HepG2 (cell line): ENCODE data around the gene SF3A2. TPM values are rescaled to one million over a fixed set of nuclear protein-coding genes. Genes with fewer than 3 reads are reported as not detected.

ENCODE experiments used
- GATAD1 ChIP-seq: IDR thresholded peaks from 2 replicates; pipeline ENCODE4 v1.6.1; 2016; ENCODE audit warnings: missing genetic modification reagents, missing compliant biosample characterization
- GLI4 ChIP-seq: sonication (generic); formaldehyde crosslinking; IDR thresholded peaks from 2 replicates; pipeline ENCODE4 v1.5.1; 2020; ENCODE audit warnings: missing genetic modification reagents, mild to moderate bottlenecking, moderate library complexity, borderline replicate concordance
- GTF3A ChIP-seq: sonication (generic); formaldehyde crosslinking; conservative IDR thresholded peaks from 2 replicates; pipeline ENCODE4 v1.4.0; 2020; ENCODE audit warnings: mild to moderate bottlenecking, missing genetic modification reagents
- HES4 ChIP-seq: sonication (generic); formaldehyde crosslinking; IDR thresholded peaks from 2 replicates; pipeline ENCODE4 v1.9.0; 2021; ENCODE audit warnings: mild to moderate bottlenecking, missing genetic modification reagents, borderline replicate concordance
- ZBTB20 ChIP-seq: sonication (generic); formaldehyde crosslinking; IDR thresholded peaks from 2 replicates; pipeline ENCODE4 v1.8.1; 2023; ENCODE audit warnings: missing genetic modification reagents, low read depth, mild to moderate bottlenecking, borderline replicate concordance
- polyA plus RNA-seq, 8 experiments: library from polyadenylated mRNA; depleted of rRNA in 3 of 8; stranded (reverse) in 7 of 8; unstranded in 1 of 8; fragments of >200 nt; fragmentation: Illumina TruSeq in 4 of 8; extraction: Trizol in 4 of 8; gene quantifications; 2 replicates each; pipeline versions ENCODE4 v1.2.1 to v1.2.3, GENCODE V29; 2011 to 2016; ENCODE audit warnings: low read depth in 4 of 8, missing spikeins in 1 of 8, mixed read lengths in 1 of 8; ENCODE audit not compliant: insufficient read depth in 1 of 8
- total RNA-seq, 5 experiments: library from RNA; depleted of rRNA; stranded (reverse); fragments of >200 nt; fragmentation: Illumina TruSeq; extraction: Trizol; gene quantifications; 2 replicates each; pipeline ENCODE4 v1.2.3, GENCODE V29; 2016; ENCODE audit warnings: low read depth in 1 of 5
- TF ChIP-seq, protein P1 (sequence below): IDR thresholded peaks from 2 replicates; pipeline ENCODE4 v1.6.1; 2016; ENCODE audit warnings: low read depth, missing genetic modification reagents, missing compliant biosample characterization
- TF ChIP-seq, protein P2 (sequence below): sonication (generic); formaldehyde crosslinking; IDR thresholded peaks from 2 replicates; pipeline ENCODE4 v1.4.0; 2020; ENCODE audit warnings: missing genetic modification reagents, mild to moderate bottlenecking, borderline replicate concordance
- TF ChIP-seq, protein P3 (sequence below): sonication (generic); formaldehyde crosslinking; IDR thresholded peaks from 2 replicates; pipeline ENCODE4 v1.4.0; 2020; ENCODE audit warnings: missing genetic modification reagents
- TF ChIP-seq, protein P4 (sequence below): sonication (generic); formaldehyde crosslinking; IDR thresholded peaks from 2 replicates; pipeline ENCODE4 v1.4.0; 2020; ENCODE audit warnings: missing genetic modification reagents
- TF ChIP-seq, protein P5 (sequence below): IDR thresholded peaks from 2 replicates; pipeline ENCODE4 v1.6.1; 2016; ENCODE audit warnings: low read depth, control low read depth
- TF ChIP-seq, protein P6 (sequence below): fragments of 450-650 bp; IDR thresholded peaks from 2 replicates; pipeline ENCODE4 v1.6.1; 2016

The SF3A2 gene
- total and polyA plus RNA-seq, 2 of the 13 experiments (the other 11 are each of a cell fraction or from before 2014, with no cell fraction given) = 8.6 to 8.8 TPM

DNA sequence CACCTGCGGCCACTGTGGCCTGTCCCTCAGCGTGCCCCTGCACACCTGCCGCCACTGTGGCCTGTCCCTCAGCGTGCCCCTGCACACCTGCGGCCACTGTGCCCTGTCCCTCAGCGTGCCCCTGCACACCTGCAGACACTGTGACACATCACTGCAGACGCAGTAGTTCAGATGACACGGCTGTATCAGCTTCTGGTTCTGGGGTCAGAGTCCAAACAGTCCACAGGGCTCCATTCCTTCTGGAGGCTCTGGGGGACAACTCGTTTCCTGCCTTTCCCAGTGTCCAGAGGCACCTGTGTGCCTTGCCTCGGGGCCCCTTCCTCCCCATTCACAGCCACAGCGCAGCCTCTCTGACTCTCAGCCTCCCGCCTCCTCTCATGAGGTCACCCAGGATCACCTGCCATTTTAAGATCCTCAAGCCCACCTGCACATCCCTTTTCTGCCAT lies 5.5 kb downstream of the SF3A2 start (continued):
- TF ChIP-seq, protein P1, sequence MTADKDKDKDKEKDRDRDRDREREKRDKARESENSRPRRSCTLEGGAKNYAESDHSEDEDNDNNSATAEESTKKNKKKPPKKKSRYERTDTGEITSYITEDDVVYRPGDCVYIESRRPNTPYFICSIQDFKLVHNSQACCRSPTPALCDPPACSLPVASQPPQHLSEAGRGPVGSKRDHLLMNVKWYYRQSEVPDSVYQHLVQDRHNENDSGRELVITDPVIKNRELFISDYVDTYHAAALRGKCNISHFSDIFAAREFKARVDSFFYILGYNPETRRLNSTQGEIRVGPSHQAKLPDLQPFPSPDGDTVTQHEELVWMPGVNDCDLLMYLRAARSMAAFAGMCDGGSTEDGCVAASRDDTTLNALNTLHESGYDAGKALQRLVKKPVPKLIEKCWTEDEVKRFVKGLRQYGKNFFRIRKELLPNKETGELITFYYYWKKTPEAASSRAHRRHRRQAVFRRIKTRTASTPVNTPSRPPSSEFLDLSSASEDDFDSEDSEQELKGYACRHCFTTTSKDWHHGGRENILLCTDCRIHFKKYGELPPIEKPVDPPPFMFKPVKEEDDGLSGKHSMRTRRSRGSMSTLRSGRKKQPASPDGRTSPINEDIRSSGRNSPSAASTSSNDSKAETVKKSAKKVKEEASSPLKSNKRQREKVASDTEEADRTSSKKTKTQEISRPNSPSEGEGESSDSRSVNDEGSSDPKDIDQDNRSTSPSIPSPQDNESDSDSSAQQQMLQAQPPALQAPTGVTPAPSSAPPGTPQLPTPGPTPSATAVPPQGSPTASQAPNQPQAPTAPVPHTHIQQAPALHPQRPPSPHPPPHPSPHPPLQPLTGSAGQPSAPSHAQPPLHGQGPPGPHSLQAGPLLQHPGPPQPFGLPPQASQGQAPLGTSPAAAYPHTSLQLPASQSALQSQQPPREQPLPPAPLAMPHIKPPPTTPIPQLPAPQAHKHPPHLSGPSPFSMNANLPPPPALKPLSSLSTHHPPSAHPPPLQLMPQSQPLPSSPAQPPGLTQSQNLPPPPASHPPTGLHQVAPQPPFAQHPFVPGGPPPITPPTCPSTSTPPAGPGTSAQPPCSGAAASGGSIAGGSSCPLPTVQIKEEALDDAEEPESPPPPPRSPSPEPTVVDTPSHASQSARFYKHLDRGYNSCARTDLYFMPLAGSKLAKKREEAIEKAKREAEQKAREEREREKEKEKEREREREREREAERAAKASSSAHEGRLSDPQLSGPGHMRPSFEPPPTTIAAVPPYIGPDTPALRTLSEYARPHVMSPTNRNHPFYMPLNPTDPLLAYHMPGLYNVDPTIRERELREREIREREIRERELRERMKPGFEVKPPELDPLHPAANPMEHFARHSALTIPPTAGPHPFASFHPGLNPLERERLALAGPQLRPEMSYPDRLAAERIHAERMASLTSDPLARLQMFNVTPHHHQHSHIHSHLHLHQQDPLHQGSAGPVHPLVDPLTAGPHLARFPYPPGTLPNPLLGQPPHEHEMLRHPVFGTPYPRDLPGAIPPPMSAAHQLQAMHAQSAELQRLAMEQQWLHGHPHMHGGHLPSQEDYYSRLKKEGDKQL (CRISPR knock-in tag) = no peak
- TF ChIP-seq HES4 (CRISPR knock-in tag) = no peak
- TF ChIP-seq ZBTB20 (CRISPR knock-in tag) = no peak
- TF ChIP-seq, protein P2, sequence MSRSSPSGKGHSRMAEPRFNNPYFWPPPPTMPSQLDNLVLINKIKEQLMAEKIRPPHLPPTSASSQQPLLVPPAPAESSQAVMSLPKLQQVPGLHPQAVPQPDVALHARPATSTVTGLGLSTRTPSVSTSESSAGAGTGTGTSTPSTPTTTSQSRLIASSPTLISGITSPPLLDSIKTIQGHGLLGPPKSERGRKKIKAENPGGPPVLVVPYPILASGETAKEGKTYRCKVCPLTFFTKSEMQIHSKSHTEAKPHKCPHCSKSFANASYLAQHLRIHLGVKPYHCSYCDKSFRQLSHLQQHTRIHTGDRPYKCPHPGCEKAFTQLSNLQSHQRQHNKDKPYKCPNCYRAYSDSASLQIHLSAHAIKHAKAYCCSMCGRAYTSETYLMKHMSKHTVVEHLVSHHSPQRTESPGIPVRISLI (CRISPR knock-in tag) = no peak
- TF ChIP-seq GATAD1 (CRISPR knock-in tag) = 0 out of 2 replicates have a peak, but pooled peaks have one; percentile 30
- TF ChIP-seq, protein P3, sequence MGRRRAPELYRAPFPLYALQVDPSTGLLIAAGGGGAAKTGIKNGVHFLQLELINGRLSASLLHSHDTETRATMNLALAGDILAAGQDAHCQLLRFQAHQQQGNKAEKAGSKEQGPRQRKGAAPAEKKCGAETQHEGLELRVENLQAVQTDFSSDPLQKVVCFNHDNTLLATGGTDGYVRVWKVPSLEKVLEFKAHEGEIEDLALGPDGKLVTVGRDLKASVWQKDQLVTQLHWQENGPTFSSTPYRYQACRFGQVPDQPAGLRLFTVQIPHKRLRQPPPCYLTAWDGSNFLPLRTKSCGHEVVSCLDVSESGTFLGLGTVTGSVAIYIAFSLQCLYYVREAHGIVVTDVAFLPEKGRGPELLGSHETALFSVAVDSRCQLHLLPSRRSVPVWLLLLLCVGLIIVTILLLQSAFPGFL (CRISPR knock-in tag) = no peak
- TF ChIP-seq, protein P4, sequence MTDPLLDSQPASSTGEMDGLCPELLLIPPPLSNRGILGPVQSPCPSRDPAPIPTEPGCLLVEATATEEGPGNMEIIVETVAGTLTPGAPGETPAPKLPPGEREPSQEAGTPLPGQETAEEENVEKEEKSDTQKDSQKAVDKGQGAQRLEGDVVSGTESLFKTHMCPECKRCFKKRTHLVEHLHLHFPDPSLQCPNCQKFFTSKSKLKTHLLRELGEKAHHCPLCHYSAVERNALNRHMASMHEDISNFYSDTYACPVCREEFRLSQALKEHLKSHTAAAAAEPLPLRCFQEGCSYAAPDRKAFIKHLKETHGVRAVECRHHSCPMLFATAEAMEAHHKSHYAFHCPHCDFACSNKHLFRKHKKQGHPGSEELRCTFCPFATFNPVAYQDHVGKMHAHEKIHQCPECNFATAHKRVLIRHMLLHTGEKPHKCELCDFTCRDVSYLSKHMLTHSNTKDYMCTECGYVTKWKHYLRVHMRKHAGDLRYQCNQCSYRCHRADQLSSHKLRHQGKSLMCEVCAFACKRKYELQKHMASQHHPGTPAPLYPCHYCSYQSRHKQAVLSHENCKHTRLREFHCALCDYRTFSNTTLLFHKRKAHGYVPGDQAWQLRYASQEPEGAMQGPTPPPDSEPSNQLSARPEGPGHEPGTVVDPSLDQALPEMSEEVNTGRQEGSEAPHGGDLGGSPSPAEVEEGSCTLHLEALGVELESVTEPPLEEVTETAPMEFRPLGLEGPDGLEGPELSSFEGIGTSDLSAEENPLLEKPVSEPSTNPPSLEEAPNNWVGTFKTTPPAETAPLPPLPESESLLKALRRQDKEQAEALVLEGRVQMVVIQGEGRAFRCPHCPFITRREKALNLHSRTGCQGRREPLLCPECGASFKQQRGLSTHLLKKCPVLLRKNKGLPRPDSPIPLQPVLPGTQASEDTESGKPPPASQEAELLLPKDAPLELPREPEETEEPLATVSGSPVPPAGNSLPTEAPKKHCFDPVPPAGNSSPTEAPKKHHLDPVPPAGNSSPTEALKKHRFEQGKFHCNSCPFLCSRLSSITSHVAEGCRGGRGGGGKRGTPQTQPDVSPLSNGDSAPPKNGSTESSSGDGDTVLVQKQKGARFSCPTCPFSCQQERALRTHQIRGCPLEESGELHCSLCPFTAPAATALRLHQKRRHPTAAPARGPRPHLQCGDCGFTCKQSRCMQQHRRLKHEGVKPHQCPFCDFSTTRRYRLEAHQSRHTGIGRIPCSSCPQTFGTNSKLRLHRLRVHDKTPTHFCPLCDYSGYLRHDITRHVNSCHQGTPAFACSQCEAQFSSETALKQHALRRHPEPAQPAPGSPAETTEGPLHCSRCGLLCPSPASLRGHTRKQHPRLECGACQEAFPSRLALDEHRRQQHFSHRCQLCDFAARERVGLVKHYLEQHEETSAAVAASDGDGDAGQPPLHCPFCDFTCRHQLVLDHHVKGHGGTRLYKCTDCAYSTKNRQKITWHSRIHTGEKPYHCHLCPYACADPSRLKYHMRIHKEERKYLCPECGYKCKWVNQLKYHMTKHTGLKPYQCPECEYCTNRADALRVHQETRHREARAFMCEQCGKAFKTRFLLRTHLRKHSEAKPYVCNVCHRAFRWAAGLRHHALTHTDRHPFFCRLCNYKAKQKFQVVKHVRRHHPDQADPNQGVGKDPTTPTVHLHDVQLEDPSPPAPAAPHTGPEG (CRISPR knock-in tag) = no peak
- TF ChIP-seq GTF3A = no peak
- TF ChIP-seq, protein P5, sequence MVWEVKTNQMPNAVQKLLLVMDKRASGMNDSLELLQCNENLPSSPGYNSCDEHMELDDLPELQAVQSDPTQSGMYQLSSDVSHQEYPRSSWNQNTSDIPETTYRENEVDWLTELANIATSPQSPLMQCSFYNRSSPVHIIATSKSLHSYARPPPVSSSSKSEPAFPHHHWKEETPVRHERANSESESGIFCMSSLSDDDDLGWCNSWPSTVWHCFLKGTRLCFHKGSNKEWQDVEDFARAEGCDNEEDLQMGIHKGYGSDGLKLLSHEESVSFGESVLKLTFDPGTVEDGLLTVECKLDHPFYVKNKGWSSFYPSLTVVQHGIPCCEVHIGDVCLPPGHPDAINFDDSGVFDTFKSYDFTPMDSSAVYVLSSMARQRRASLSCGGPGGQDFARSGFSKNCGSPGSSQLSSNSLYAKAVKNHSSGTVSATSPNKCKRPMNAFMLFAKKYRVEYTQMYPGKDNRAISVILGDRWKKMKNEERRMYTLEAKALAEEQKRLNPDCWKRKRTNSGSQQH (CRISPR knock-in tag) = peak; percentile 87
- TF ChIP-seq, protein P6, sequence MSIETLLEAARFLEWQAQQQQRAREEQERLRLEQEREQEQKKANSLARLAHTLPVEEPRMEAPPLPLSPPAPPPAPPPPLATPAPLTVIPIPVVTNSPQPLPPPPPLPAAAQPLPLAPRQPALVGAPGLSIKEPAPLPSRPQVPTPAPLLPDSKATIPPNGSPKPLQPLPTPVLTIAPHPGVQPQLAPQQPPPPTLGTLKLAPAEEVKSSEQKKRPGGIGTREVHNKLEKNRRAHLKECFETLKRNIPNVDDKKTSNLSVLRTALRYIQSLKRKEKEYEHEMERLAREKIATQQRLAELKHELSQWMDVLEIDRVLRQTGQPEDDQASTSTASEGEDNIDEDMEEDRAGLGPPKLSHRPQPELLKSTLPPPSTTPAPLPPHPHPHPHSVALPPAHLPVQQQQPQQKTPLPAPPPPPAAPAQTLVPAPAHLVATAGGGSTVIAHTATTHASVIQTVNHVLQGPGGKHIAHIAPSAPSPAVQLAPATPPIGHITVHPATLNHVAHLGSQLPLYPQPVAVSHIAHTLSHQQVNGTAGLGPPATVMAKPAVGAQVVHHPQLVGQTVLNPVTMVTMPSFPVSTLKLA = no peak
- TF ChIP-seq GLI4 = 0 out of 2 replicates have a peak, but pooled peaks have one; percentile 34
